ENCODE data around the gene NCK1.

DNA sequence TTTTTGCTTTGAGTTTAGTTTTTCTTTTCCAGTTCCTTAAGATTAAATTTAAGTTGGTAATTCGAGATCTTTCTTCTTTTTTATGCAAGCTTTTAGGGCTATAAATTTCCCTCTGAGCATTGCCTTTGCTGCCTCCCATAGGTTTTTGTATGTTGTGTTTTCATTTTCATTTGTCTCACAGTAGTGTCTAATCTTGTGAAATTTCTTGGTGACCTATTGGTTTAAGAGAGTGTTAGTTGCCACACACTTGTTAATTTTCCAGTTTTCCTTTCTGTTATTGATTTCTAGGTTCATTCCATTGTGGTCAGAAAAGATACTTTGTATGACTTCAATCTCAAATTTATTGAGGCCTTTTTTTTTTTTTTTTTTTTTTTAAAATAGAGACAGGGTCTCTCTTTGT, 77.5 kb downstream of the NCK1 start:
- TF ChIP-seq POLR2AphosphoS5 (IDR thresholded peaks at IDR 0.05; ENCODE audit: borderline replicate concordance, low read depth, low read length) (no peak), EZH2 (IDR thresholded peaks at IDR 0.05) (no peak)

Data from SK-N-MC (cell line).